GM12865 (cell line): ENCODE data around the gene HEMK1.

Experiments
- DNase-seq: peaks from one replicate; pipeline ENCODE4 v3.0.0; 2010; ENCODE audit warnings: low read depth
- H3K4me3 ChIP-seq: 2 replicates; pipeline ENCODE4 v1.5.1; 2011; ENCODE audit warnings: mild to moderate bottlenecking, low read depth, low read length, control low read depth
- CTCF ChIP-seq: IDR thresholded peaks from 2 replicates; pipeline ENCODE4 v1.5.1; 2011; ENCODE audit warnings: low read length, control low read depth, low read depth, inconsistent platforms; ENCODE audit not compliant: insufficient read depth; ENCODE audit errors: missing control alignments

HEMK1 gene

GRCh38 chr3:50630394-50630793 is 61.1 kb downstream of the HEMK1 start:
- no peak overlapping the region for H3K4me3 ChIP-seq
- no peak for TF ChIP-seq CTCF
- no peak for DNase-seq

- TF ChIP-seq CTCF, result no peak
- DNase-seq, result no peak
- no peak overlapping the region for H3K4me3 ChIP-seq
These were observed 61.6 kb downstream of the HEMK1 start for GRCh38 chr3:50630877-50631276.

- TF ChIP-seq CTCF, result no peak
- no peak overlapping the region for H3K4me3 ChIP-seq
- DNase-seq, result no peak
These were observed 63.1 kb downstream of the HEMK1 start for GRCh38 chr3:50632450-50632849.

- no peak for TF ChIP-seq CTCF
- DNase-seq, result no peak
- H3K4me3 ChIP-seq, result no peak overlapping the region
These were observed 64.0 kb downstream of the HEMK1 start for GRCh38 chr3:50633230-50633790.

- no peak for TF ChIP-seq CTCF
- H3K4me3 ChIP-seq, result no peak overlapping the region
- no peak for DNase-seq
These were observed 65.7 kb downstream of the HEMK1 start for GRCh38 chr3:50635066-50635465.

GRCh38 chr3:50637011-50637410 is 67.7 kb downstream of the HEMK1 start:
- no peak for TF ChIP-seq CTCF
- no peak for DNase-seq
- H3K4me3 ChIP-seq, result no peak overlapping the region

GRCh38 chr3:50637945-50638344 is 68.6 kb downstream of the HEMK1 start:
- no peak for DNase-seq
- no peak overlapping the region for H3K4me3 ChIP-seq
- TF ChIP-seq CTCF, result no peak
